Measurements from ENCODE around the gene SMIM38.

The SMIM38 gene

DNA sequence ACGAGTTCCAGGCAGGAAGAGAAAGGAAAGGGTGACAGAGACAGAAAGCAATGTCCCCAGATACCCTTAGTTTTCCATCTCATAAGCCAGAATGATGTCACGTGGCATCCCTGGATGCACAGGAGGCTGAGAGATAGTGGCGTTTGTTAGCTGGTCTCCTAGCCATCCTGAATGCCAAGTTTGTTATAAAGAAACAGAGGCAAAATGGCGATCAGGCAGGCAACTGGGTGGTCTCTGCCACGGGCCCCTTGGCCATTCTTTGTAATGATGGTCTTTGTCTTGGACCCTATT lies 5.3 kb downstream of the SMIM38 start:
- DNase-seq, result no peak

DNA sequence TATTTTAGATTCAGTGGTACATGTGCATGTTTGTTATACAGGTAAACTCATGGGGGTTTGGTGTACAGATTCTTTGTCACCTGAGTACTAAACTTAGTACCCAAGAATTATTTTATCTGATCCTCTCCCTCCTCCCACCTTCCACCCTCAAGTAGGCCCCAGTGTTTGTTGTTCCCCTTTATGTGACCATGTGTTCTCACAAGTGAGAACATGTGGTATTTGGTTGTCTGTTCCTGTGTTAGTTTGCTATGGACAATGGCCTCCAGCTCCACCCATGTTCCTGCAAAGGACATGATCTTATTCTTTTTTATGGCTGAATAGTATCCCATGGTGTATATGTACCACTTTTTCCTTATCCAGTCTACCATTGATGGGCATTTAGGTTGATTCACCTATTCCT lies 6.8 kb downstream of the SMIM38 start:
- no peak for DNase-seq

DNA sequence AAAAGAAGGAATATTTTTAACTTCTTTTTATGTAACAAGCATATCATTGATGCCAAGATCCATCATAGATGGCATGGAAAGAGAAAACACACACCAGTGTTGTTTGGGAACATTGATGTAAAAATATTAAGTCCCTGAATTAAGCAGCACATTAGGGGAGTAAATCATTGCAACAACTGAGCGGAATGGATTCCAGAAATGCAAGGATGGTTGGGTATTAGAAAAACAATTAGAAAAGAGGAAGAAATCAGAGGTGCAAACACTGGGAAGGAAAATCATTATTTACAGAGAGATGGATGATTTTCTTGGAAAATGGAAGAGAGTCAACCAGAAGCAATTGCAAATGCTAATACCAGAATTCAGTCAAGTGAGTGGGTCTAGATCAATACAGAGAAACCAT lies 8.1 kb downstream of the SMIM38 start:
- DNase-seq, result no peak

DNA sequence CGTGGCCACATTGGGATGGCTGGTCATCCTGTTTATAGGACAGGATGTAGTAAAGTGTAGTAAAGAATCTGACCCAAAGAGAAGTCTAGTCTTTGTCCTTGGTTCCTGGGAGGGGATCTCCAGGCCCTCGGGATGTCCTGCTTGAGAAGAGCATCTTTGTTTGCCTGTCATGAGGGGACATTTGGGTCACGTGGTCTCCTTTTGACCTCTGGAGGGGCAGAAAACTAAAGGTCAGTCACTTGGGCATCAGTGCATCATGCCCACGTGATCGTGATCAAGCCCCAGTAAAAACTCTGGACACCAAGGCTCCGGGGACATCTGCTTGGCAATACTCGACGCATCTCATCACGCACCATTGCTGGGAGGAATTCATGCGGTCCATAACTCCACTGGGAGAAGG lies 9.1 kb downstream of the SMIM38 start:
- no peak for DNase-seq

DNA sequence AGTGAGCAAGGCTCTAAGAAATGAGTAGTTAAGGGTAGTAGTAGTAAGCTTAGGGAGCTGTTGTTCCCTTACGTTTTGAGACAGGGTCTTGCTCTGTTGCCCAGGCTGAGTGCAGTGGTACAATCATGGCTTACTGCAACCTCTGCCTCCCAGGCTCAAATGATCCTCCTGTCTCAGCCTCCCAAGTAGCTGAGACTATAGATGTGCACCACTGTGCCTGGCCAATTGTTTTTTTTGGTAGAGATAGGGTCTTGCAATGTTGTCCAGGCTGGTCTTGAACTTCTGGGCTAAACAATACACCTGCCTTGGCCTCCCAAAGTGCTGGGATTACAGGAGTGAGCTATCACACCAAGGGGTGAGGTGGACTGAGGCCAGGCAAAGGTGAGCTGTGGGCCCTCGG lies 10.0 kb downstream of the SMIM38 start:
- no peak for DNase-seq

DNA sequence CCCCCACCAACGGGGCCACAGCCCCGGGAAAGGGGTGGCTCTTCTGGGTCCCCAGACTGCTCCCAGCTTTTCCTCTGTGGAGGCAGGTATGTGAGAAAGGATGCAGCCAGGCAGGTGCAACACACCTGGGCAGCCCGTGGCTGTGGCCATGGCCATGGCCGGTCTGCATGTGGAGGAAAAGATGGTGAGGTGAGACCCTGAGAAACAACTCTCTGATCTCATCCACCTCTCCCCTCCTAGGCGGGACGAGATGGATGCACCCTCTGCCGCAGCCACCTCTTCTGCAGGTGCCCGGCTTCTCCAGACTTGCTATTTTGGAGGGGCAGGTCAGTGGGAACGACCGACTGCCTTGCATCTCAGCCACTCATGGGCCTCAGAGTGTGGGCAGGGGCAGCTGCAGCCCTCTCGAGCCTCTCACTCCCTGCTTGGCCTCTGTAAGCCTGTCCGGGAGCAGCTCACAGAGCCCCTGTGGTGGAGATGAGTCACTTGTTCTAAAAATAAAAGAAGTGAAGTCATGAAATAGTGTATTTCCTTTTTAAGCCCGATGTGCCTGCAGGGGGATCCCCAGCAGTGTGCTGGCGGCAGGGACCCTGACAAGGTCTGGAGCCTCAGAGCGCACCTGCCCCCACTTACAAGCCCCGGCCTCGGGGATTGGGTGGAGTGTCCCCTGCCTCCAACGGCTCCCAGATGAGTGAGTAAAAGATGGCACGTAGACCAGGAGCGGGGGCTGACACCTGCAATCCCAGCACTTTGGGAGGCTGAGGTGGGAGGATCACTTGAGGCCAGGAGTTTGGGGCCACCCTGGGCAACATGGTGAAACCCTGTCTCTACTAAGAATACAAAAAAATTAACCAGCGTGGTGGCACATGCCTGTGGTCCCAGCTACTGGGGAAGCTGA lies 10.7 kb downstream of the SMIM38 start:
- DNase-seq, result peak; percentile 17 to 35

DNA sequence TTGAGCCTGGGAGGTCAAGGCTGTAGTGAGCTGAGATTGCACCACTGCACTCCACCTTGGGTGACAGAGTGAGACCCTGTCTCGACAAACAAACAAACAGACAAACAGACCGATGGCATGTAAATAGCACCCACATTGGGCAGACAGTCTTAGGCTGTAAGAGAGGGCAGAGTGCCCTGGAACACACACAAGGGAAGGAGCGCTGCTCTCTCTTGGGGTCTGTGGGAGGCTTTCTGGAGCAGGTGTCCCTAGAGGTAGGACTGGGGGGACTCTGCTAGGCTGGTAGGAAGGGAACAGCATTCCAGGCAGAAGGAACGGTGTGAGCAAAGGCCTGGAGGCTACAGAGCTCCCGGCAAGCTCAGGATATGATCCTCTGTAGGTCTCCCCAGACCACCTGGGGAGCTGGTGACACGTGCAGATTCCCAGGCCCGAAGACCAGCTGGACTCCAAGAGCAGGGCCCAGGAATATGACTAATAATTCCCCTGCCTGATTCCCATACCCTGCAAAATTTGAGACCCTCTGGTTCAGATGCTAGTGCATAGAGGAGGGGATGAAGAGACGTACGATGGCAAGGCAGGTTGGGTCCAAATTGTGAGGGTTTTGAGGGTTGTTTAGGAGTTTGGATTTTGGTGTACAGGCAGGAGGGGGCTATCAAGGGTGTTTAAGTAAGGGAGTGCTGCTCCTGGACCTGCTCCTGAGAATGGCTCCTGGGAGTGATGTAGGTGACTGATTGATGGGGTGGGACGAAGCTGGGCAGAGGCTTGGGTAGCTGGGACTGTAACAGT lies 11.6 kb downstream of the SMIM38 start:
- no peak for DNase-seq

DNA sequence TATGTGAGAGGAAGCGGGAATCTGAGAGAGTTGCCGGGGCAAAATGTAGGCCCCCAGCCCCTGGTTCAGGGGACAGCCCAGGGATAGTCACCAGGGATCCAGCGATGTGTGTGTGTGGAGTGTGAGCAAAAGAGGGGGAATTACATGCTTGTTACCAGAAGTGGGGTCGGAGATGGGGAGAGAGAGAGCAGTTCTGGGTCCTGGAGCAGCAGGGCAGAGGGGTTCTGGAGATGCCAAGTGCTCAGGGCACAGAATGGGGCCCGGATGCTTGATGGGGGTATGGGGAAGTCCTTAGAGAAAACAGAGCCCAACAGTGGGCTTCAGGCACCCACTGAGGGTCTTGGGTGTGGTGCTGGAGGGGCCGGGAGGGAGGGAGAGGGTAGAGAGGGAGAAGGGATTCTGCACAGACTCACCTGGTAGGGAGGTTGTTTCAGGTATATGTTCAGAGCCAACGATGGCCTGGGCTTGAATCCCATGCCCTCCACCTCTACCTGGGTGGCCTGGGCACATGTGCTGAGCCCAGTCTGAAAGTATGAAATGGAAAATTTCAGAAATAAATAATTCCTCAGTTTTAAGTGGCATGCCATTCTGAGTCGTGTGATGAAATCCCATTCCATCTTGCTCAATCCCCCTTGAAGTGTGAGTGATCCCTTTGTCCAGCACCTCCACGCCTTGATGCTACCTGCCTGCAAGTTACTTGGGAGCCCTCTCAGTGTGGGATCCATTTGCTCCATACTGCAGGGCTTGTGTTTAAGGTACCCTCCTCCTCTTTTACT lies 12.4 kb downstream of the SMIM38 start:
- no peak for DNase-seq

DNA sequence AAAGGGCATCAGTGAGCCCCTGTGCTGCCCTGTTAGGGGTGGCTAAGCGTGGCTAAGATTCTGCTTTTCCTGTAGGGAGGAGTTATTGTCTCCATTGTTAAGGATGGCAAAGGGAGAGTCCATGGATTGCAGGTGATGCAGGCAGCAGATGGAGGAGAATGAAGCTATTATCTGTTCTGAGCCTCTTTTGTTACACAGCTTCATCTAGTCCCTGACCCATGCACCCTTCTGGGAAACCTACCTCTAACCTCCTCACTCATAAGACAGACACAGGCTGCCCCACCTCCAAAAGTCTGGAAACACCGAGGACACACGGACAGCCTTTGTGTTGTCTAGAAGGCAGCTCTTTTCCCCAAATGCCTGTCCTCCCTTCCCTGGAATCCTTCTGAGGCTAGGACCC lies 13.7 kb downstream of the SMIM38 start:
- no peak for DNase-seq

DNA sequence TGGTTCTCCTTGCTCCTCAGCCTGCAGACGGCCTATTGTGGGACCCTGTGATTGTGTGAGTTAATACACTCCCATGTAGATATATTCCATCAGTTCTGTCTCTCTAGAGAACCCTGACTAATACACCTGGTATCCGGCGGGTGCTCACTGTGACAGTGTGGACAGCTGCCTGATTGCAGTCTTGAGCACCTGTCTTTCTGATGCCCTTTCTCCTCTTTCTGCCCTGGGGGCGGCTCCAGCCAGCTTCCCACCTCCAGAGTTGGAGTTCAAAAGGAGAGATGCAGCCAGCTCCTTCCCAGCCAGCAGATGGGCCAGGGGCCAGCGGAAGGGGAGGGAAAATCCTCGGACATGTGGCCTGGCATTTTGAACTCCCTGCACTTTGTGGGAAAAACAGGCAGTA lies 15.0 kb downstream of the SMIM38 start:
- no peak for DNase-seq

DNA sequence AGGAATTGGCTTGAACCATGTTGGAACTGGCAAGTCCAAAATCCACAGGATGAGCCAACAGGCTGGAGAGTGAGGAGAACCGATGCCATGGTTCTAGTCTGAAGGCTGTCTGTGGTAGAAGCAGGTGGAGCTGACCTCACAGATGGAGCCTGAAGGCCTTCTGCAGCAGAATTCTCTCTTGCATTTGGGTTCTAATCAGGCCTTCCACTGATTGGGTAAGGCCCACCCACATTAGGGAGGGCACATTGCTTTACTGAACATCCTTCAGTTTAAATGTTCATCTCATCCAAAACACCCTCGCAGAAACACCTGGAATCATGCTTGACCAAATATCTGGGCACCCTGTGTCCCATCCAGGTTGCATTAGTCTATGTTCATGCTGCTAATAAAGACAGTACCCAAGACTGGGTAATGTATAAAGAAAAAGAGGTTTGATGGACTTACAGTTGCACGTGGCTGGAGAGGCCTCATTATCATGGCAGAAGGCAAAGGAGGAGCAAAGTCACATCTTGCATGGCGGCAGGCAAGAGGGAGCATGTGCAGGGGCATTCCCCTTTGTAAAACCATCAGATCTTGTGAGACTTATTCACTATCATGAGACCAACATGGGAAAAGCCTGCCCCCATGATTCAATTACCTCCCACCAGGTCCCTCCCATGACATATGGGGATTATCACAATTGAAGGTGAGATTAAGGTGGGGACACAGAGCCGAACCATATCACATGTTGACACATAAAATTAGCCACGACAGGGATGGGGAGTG lies 15.9 kb downstream of the SMIM38 start:
- DNase-seq, result no peak

DNA sequence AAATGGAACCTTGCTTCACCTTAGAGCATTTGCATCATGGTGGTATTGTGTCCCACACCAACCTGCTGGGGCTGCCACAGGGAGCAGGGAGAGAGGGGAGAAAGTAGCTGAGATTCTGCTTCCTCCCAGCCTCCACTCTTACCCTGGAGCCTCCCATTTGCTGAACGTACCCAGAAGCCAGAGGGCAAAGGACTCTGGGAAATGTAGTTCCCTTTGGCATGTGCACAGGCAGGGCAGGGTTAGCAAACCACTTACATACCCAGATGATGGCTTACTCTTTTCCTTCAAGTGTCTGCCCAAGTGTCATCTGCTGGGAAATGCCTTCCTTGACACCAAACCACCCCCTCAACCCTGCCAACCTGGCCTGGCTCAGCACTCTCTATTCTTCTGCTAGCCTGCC lies 16.9 kb downstream of the SMIM38 start:
- no peak for DNase-seq

DNA sequence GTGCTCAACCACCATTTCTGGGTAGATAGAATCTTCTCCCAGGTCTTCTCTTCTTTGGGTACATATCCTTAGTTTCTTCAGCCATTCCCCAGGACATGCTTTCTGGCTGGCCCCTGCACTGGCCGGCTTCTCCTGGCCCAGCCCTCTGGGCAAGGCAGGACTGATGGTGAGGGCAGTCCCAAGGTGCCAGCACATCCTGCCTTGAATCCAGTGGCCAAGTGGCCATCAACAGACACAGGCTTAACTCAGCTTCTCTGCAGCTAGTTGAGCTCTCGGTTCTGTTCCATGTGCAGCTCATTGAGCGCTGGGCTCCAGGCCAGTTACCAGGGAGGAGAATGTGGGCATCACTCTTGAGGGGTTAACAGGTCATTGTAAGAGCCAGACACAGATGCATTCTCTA lies 17.6 kb downstream of the SMIM38 start:
- no peak for DNase-seq

DNA sequence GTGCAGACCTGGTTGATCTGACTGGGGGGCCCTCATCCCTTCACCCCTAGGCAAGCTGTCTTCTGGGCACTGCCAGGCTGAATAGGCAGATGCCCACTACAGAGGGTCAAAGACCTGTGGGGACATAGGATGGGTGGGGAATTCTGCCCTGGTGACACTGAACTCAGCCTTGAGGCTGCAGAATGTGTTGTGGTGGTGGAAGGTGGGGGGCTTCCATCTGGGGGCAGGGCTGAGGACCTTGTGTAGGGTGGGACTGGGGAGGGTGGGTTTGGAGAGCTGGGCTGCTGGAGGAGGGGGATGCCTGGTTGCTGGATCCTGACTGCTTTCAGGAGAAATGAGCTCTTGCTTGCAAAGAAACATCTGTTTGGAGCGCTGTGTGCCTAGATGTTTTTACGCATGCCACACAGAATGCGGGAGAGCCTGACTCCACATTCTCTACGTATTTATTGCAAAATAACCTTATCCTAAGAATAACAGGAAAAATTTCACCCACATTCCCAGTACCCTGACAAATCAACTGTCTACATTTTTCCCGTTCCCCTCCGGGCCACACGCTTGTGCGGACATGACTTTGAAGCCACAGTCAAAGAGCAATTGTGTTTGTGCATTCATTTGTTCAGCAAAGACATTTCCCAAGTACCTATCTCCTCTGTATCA lies 18.3 kb downstream of the SMIM38 start:
- no peak for DNase-seq

DNA sequence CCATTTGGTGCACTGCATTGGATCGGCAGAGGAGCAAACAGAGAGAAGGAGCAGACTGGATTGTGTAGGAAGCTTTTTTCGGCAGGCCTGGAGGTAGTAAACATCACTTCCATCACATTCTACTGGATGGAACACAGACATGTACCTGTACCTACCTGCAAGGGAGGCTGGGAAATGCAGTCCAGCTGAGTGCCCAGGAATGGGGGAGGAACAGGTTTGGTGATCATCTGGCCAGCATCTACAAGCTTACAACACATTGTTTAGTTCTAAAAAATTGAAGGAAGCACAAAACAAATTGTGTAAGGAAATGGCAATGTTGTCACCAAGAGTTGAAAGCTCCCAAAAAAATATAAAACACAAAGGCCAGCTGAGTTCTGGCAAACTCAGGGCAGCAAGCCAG lies 19.1 kb downstream of the SMIM38 start:
- no peak for DNase-seq

DNA sequence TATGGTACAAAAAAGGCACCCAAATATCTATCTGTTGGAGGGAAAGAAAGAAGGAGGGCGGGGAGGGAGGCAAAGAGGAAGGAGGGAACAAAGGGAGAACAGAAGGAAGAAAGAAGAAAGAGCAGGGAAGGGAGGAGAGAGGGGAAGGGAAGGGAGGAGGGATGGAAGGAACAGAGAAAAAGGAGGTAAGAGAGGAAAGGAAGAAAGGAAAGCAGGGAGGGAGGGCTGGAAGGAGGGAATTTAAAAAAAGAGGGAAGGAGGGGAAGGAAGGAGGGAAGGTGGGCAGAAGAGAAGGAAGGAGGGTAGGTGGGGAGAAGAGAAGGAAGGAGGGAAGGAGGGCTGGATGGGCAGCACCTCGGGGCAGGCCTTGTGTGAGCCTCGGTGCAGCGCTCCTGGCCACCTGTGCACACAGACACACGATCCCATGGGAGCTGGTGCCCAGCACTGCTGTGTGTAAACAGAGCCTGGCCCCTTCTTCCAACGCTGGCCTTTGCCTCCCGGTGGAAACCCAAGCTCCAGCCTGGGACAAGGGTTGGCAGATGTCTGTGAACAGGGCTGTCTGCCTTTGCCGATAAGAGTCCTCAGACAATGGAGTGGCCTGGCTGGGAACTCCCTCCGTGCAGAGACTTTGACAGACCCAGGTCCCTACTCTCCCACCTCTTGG lies 23.2 kb downstream of the SMIM38 start:
- no peak for DNase-seq

DNA sequence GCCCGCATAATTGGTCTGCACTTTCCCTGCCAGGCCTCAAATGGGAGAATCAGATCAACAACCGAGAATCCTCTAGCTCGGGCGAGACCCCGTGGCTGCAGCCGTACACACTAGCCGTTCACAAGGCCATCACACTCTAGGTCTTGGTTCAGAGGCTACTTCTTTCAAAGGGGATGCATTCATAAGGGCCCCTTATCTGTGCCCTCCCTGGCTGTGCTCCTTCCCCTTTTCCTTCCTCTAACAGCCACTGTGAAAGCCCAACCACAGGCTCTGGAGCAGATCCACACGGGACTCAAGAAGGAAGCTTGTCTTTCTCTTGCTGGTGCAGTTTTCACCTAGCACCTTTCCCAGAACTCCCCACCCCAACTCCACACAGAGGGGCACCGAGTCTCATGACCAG lies 24.5 kb downstream of the SMIM38 start:
- DNase-seq, result no peak

DNA sequence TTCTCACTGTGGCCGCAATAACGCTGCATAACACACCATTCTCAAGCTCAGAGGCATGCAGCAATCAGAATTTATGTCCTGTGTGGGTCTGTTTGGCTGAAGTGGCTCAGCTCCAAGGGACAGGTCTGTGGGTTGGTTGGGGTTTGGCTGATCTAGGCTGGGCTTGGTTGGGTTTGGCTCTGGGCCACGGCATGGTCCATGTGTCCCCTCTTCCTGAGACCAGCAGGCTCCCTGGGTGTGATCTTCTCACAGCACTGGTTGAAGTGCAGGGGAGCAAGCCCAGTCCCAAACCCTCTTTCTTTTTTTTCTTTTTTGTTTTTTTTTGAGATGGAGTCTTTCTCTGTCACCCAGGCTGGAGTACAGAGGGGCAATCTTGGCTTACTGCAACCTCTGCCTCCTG lies 25.0 kb downstream of the SMIM38 start:
- DNase-seq, result no peak

DNA sequence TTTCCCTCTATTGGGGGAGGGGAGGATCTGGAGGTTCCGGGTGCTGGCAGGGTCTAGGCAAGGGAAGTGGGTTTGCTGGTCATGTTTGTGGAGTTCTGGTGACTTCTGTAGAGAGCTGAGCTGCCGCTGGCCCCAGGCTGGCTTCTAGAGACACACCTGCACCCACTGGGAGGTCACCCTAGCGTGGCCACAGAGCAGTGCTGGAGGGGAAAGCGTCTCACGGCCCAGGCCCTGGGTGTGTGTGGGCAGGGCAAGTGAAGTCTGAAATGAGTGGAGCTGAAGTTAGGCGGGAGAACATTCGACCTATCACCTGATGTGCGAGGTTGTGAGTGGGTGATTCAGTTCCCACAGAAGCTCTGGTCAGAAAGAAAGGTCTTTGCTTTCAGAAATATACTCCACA lies 27.9 kb downstream of the SMIM38 start:
- no peak for DNase-seq

DNA sequence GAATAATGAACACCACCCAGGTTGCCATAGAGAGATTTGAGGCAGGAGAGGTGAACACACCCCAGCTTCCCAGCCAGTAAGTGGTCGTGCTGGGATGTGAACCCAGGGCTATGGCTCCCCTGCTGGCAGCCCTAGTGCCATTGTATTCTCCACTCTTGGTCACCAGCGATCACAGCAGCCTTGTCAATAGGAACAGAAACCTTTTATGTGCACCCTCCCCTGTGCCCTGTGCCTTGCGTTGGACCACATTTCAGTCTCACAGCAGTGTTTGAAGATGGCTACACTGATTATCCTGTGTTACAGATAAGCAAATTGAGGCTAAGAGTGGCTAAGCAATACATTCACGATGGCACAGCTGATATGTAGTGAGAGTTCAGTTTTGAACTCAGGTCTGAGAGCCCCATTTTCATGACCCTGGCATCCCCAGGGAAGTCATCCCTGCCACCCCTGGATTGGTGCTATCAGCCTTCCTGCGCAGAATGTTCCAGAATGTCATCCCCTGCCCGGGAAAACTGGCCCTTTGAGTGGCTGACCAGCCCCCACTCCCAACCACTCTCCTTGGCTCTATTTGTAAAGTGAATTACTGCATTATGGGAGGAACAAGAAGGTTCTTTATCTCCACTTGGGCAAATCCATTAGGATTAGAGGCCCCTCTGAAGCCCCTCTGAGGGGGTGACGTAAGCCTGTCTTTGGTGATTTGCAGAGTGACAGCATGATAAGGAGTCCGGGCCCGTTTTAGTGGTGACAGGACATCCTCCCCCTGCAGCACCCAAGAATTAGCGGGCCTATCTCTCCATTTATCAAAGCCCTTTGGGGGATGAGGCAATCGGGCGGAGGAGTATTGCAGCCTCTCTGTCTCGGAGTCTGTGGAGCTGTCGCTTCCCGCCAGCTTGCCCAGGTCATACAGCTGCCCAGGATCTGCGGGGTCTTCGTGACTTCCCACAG lies 30.9 kb downstream of the SMIM38 start:
- DNase-seq, result no peak

Data from stimulated activated CD4-positive, alpha-beta T cell treated with anti-CD3 and anti-CD28 coated beads, Interleukin-2, amount 100 ng/mL, for 48 hours (primary cell).